H9 (cell line): Measurements from ENCODE around the gene RGS3. TPM values are rescaled to one million over a fixed set of nuclear protein-coding genes. Genes with fewer than 3 reads are reported as not detected.

ENCODE experiments used
- DNase-seq: peaks from one replicate; pipeline ENCODE4 v3.0.0-alpha.2; 2017
- H2AFZ ChIP-seq: one replicate; pipeline ENCODE4 v1.6.1; 2013; ENCODE audit warnings: mild to moderate bottlenecking, low read length, control low read depth, moderate library complexity
- H2AK5ac ChIP-seq: 2 replicates; pipeline ENCODE4 v1.6.1; 2013; ENCODE audit warnings: low read length, control low read depth, mixed read lengths; ENCODE audit not compliant: insufficient read length
- H2BK120ac ChIP-seq: one replicate; pipeline ENCODE4 v1.6.1; 2013; ENCODE audit warnings: low read depth, mild to moderate bottlenecking, low read length, control low read depth, inconsistent platforms; ENCODE audit not compliant: poor library complexity, severe bottlenecking
- H2BK12ac ChIP-seq: 2 replicates; pipeline ENCODE4 v1.6.1; 2013; ENCODE audit warnings: low read length, control low read depth, mixed read lengths, low read depth; ENCODE audit not compliant: insufficient read length
- H2BK15ac ChIP-seq: 2 replicates; pipeline ENCODE4 v1.6.1; 2013; ENCODE audit warnings: low read depth, low read length, control low read depth
- H2BK20ac ChIP-seq: one replicate; pipeline ENCODE4 v1.6.1; 2013; ENCODE audit warnings: low read depth, mild to moderate bottlenecking, low read length, control low read depth, inconsistent platforms; ENCODE audit not compliant: poor library complexity, severe bottlenecking
- H2BK5ac ChIP-seq: 2 replicates; pipeline ENCODE4 v1.6.1; 2013; ENCODE audit warnings: low read length, control low read depth, mixed read lengths; ENCODE audit not compliant: insufficient read length
- H3K14ac ChIP-seq: 2 replicates; pipeline ENCODE4 v1.6.1; 2013; ENCODE audit warnings: low read length, control low read depth; ENCODE audit not compliant: insufficient read depth
- H3K18ac ChIP-seq: 2 replicates; pipeline ENCODE4 v1.6.1; 2013; ENCODE audit warnings: low read depth, mild to moderate bottlenecking, mixed read lengths, low read length, control low read depth; ENCODE audit not compliant: insufficient read length
- H3K23ac ChIP-seq: 2 replicates; pipeline ENCODE4 v1.6.1; 2013; ENCODE audit warnings: low read length, control low read depth, mixed read lengths, low read depth; ENCODE audit not compliant: insufficient read length
- H3K23me2 ChIP-seq: 2 replicates; pipeline ENCODE4 v1.6.1; 2013; ENCODE audit warnings: low read depth, mild to moderate bottlenecking, mixed read lengths, low read length, control low read depth; ENCODE audit not compliant: insufficient read length, poor library complexity, severe bottlenecking
- H3K27ac ChIP-seq: 2 replicates; pipeline ENCODE4 v1.5.1; 2013; ENCODE audit warnings: low read length, control low read depth, mixed read lengths, low read depth; ENCODE audit not compliant: insufficient read length
- H3K27me3 ChIP-seq: 2 replicates; pipeline ENCODE4 v1.6.1; 2013; ENCODE audit warnings: low read length, control low read depth, inconsistent platforms; ENCODE audit not compliant: insufficient read depth
- H3K4ac ChIP-seq: 2 replicates; pipeline ENCODE4 v1.6.1; 2013; ENCODE audit warnings: low read depth, mild to moderate bottlenecking, control low read depth, inconsistent platforms, low read length, moderate library complexity
- H3K4me1 ChIP-seq: 2 replicates; pipeline ENCODE4 v1.6.1; 2013; ENCODE audit warnings: low read length, control low read depth, inconsistent platforms; ENCODE audit not compliant: insufficient read depth
- H3K4me2 ChIP-seq: 2 replicates; pipeline ENCODE4 v1.6.1; 2013; ENCODE audit warnings: low read length, control low read depth, mixed read lengths; ENCODE audit not compliant: insufficient read length, insufficient read depth
- H3K56ac ChIP-seq: 2 replicates; pipeline ENCODE4 v1.6.1; 2013; ENCODE audit warnings: low read depth, mild to moderate bottlenecking, mixed read lengths, low read length, control low read depth; ENCODE audit not compliant: insufficient read length
- H3K79me1 ChIP-seq: 2 replicates; pipeline ENCODE4 v1.6.1; 2013; ENCODE audit warnings: low read depth, mild to moderate bottlenecking, moderate library complexity, low read length, control low read depth, inconsistent platforms; ENCODE audit not compliant: insufficient read depth, poor library complexity, severe bottlenecking
- H3K79me2 ChIP-seq: 2 replicates; pipeline ENCODE4 v1.6.1; 2013; ENCODE audit warnings: low read length, control low read depth, inconsistent platforms; ENCODE audit not compliant: insufficient read depth
- H3K9ac ChIP-seq: 2 replicates; pipeline ENCODE4 v1.6.1; 2013; ENCODE audit warnings: low read length, control low read depth, mixed read lengths; ENCODE audit not compliant: insufficient read length; ENCODE audit errors: extremely low read depth
- H3K9me3 ChIP-seq: one replicate; pipeline ENCODE4 v1.6.1; 2013; ENCODE audit warnings: low read depth, low read length, inconsistent platforms; ENCODE audit not compliant: control insufficient read depth
- H3T11ph ChIP-seq: one replicate; pipeline ENCODE4 v1.6.1; 2013; ENCODE audit warnings: mild to moderate bottlenecking, low read length, control low read depth, inconsistent platforms
- H4K20me1 ChIP-seq: one replicate; pipeline ENCODE4 v1.6.1; 2013; ENCODE audit not compliant: control insufficient read depth, insufficient read length, insufficient read depth
- H4K5ac ChIP-seq: 2 replicates; pipeline ENCODE4 v1.6.1; 2013; ENCODE audit warnings: low read depth, mild to moderate bottlenecking, mixed read lengths, low read length, control low read depth; ENCODE audit not compliant: insufficient read length
- H4K8ac ChIP-seq: replicated peaks from 2 replicates; pipeline ENCODE4 v1.6.1; 2013; ENCODE audit warnings: low read length, control low read depth, mixed read lengths, low read depth; ENCODE audit not compliant: insufficient read length
- H4K91ac ChIP-seq: 2 replicates; pipeline ENCODE4 v1.6.1; 2013; ENCODE audit warnings: low read depth, mild to moderate bottlenecking, moderate library complexity, mixed read lengths, low read length, control low read depth; ENCODE audit not compliant: insufficient read length
- H3K27ac Mint-ChIP-seq, 3 experiments: 2 replicates in 2 of 3; 3 replicates in 1 of 3; pipeline ENCODE4 v1.8.0; 2020 to 2021; ENCODE audit warnings: mixed read lengths in 3 of 3, mild to moderate bottlenecking in 1 of 3, moderate library complexity in 1 of 3
- H3K27me3 Mint-ChIP-seq: 2 replicates; pipeline ENCODE4 v1.8.0; 2021; ENCODE audit warnings: low read depth, mild to moderate bottlenecking, moderate library complexity, mixed read lengths
- H3K36me3 Mint-ChIP-seq, 3 experiments: 2 replicates in 2 of 3; 3 replicates in 1 of 3; pipeline ENCODE4 v1.8.0; 2020 to 2021; ENCODE audit warnings: low read depth in 3 of 3, mixed read lengths in 3 of 3; ENCODE audit not compliant: insufficient read depth in 1 of 3
- H3K4me1 Mint-ChIP-seq, 2 experiments: 2 replicates each; pipeline ENCODE4 v1.8.0; 2020; ENCODE audit warnings: mixed read lengths in 2 of 2
- H3K4me3 Mint-ChIP-seq, 2 experiments: 2 replicates in 1 of 2; 3 replicates in 1 of 2; pipeline ENCODE4 v1.8.0; 2020 to 2021; ENCODE audit warnings: mild to moderate bottlenecking in 2 of 2, mixed read lengths in 2 of 2, moderate library complexity in 1 of 2
- H3K9me3 Mint-ChIP-seq, 2 experiments: 2 replicates in 1 of 2; 3 replicates in 1 of 2; pipeline ENCODE4 v1.8.0; 2020; ENCODE audit warnings: mild to moderate bottlenecking in 2 of 2, mixed read lengths in 2 of 2, moderate library complexity in 1 of 2
- WGBS: extraction: QIAGEN DNeasy Blood & Tissue Kit; methylation state at CpG from one replicate; pipeline ENCODE4 v1.1.7; 2013; ENCODE audit warnings: missing lambda C conversion rate, low lambda C conversion rate, mixed read lengths; ENCODE audit not compliant: insufficient read length; ENCODE audit errors: extremely low coverage; 5-methylcytosine and 5-hydroxymethylcytosine counted together
- total RNA-seq: library from RNA; stranded (reverse); gene quantifications from 2 replicates; pipeline ENCODE4 v1.2.1, GENCODE V29; 2021
- TF ChIP-seq, protein P1 (sequence below): fragments of 200-600 bp; sonication (generic); conservative IDR thresholded peaks from 3 replicates; pipeline ENCODE4 v1.8.0; 2021; ENCODE audit warnings: antibody characterized with exemption, mild to moderate bottlenecking

RGS3 gene
- total RNA-seq, 1 experiment from 2014 or later: 13.9 TPM

GRCh38 chr9:113421726-113422125, 41.8 kb upstream of the RGS3 start:
- Histone ChIP-seq H2BK15ac (no peak overlapping the region), H3K23ac (no peak overlapping the region), H3K9ac (no peak overlapping the region), H3K14ac (no peak overlapping the region), H4K91ac (no peak overlapping the region), H4K20me1 (no peaks in the 10 kb centered on the region), H3K4ac (no peak overlapping the region), H3K4me1 (no peaks in the 10 kb centered on the region; the same call in 1 of the 2 replicates), H3K18ac (no peak overlapping the region), H3K79me2 (no peaks in the 10 kb centered on the region), H3K56ac (no peak overlapping the region), H4K5ac (no peak overlapping the region), H2AK5ac (no peak overlapping the region), H3K23me2 (no peaks in the 10 kb centered on the region), H3K79me1 (no peaks in the 10 kb centered on the region), H2BK5ac (no peak overlapping the region), H2BK120ac (no peak overlapping the region), H2BK20ac (no peak overlapping the region), H3K27ac (no peak overlapping the region), H3T11ph (no peak overlapping the region), H4K8ac (no peak overlapping the region), H3K9me3 (no peaks in the 10 kb centered on the region), H2AFZ (no peak overlapping the region), H3K4me2 (no peak overlapping the region), H2BK12ac (no peak overlapping the region), H3K27me3 (no peaks in the 10 kb centered on the region; the same call in 1 of the 2 replicates)
- no peak for DNase-seq
- TF ChIP-seq, protein P1, sequence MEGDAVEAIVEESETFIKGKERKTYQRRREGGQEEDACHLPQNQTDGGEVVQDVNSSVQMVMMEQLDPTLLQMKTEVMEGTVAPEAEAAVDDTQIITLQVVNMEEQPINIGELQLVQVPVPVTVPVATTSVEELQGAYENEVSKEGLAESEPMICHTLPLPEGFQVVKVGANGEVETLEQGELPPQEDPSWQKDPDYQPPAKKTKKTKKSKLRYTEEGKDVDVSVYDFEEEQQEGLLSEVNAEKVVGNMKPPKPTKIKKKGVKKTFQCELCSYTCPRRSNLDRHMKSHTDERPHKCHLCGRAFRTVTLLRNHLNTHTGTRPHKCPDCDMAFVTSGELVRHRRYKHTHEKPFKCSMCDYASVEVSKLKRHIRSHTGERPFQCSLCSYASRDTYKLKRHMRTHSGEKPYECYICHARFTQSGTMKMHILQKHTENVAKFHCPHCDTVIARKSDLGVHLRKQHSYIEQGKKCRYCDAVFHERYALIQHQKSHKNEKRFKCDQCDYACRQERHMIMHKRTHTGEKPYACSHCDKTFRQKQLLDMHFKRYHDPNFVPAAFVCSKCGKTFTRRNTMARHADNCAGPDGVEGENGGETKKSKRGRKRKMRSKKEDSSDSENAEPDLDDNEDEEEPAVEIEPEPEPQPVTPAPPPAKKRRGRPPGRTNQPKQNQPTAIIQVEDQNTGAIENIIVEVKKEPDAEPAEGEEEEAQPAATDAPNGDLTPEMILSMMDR: no peak
- Mint-ChIP-seq H3K36me3 (no peaks in the 10 kb centered on the region), H3K9me3 (no peaks in the 10 kb centered on the region), H3K27ac (no peak overlapping the region), H3K4me1 (peaks cover 11 to 12% of the 10 kb centered on the region in 2 experiments), H3K27me3 (peaks cover 1% of the 10 kb centered on the region; the same call in 1 of the 2 replicates), H3K4me3 (no peak overlapping the region)
- WGBS: no CpG with 5 or more reads among the region's 3 CpGs
